HG02678 (cell line): ENCODE results near the gene PTMA.
A peak's percentile ranks its signal among the peaks of the same experiment; 100 is the strongest.
"Not testable (repeated sequence)": the region's sequence is repeated elsewhere in the genome, so short reads cannot be mapped to it uniquely, and the experiment has no call there.

ENCODE experiments used
- ATAC-seq: cut with Tn5 transposase; IDR thresholded peaks from one replicate; pipeline ENCODE4 v1.9.1; 2021; ENCODE audit warnings: mild to moderate bottlenecking, moderate library complexity; ENCODE audit not compliant: unreplicated experiment

Gene PTMA

GRCh38 chr2:231714639-231715498 lies 6.5 kb downstream of the PTMA start:
- no peak for ATAC-seq

GRCh38 chr2:231715499-231715837 lies 7.1 kb downstream of the PTMA start:
- no peak for ATAC-seq

- ATAC-seq, result no peak
Observed at GRCh38 chr2:231715988-231716616, 7.8 kb downstream of the PTMA start.

- ATAC-seq, result no peak
Observed at GRCh38 chr2:231716666-231717280, 8.4 kb downstream of the PTMA start.

GRCh38 chr2:231717281-231718171 lies 9.2 kb downstream of the PTMA start:
- no peak for ATAC-seq

GRCh38 chr2:231718799-231719198 lies 10.5 kb downstream of the PTMA start:
- ATAC-seq, result no peak

- ATAC-seq, result no peak
Observed at GRCh38 chr2:231720292-231720986, 12.1 kb downstream of the PTMA start.

GRCh38 chr2:231720987-231721966 lies 13.0 kb downstream of the PTMA start:
- peak; percentile 81 for ATAC-seq

- no peak for ATAC-seq
Observed at GRCh38 chr2:231722721-231723307, 14.5 kb downstream of the PTMA start.

- ATAC-seq, result no peak
Observed at GRCh38 chr2:231725476-231725875, 17.2 kb downstream of the PTMA start.

GRCh38 chr2:231726276-231726675 lies 18.0 kb downstream of the PTMA start:
- no peak for ATAC-seq

GRCh38 chr2:231727621-231728020 lies 19.3 kb downstream of the PTMA start:
- ATAC-seq, result no peak

GRCh38 chr2:231732604-231733003 lies 24.3 kb downstream of the PTMA start:
- no peak for ATAC-seq

- ATAC-seq, result no peak
Observed at GRCh38 chr2:231737761-231738160, 29.4 kb downstream of the PTMA start.

GRCh38 chr2:231743376-231744116 lies 35.2 kb downstream of the PTMA start:
- ATAC-seq, result no peak

GRCh38 chr2:231745303-231746038 lies 37.1 kb downstream of the PTMA start:
- no peak for ATAC-seq

- not testable (repeated sequence) for ATAC-seq
Observed at GRCh38 chr2:231748153-231748896, 40.0 kb downstream of the PTMA start.
